ENCODE measurements around the gene FLRT1.
"Not testable (repeated sequence)": the region's sequence is repeated elsewhere in the genome, so short reads cannot be mapped to it uniquely, and the experiment has no call there.

FLRT1 gene

DNA sequence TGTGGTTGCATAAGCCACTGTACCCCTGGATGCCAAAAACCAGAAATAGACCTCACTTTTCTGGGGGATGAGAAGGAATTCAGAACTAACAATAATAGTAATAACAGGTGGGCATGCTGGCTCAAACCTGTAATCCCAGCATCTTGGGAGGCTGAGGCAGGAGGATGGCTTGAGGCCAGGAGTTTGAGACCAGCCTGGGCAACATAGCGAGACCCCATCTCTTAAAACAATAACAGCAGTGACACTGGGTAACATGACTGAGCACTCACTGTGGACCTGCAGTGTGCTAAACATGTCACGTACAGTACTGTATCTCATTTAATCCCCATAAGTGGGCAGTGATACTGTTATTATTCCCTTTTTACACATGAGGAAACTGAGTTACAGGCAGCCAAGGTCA lies 10.0 kb downstream of the FLRT1 start:
- TF ChIP-seq, protein P1, sequence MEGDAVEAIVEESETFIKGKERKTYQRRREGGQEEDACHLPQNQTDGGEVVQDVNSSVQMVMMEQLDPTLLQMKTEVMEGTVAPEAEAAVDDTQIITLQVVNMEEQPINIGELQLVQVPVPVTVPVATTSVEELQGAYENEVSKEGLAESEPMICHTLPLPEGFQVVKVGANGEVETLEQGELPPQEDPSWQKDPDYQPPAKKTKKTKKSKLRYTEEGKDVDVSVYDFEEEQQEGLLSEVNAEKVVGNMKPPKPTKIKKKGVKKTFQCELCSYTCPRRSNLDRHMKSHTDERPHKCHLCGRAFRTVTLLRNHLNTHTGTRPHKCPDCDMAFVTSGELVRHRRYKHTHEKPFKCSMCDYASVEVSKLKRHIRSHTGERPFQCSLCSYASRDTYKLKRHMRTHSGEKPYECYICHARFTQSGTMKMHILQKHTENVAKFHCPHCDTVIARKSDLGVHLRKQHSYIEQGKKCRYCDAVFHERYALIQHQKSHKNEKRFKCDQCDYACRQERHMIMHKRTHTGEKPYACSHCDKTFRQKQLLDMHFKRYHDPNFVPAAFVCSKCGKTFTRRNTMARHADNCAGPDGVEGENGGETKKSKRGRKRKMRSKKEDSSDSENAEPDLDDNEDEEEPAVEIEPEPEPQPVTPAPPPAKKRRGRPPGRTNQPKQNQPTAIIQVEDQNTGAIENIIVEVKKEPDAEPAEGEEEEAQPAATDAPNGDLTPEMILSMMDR (IDR thresholded peaks at IDR 0.05; ENCODE audit: low read depth, low read length): no peak
- DNase-seq (ENCODE audit: low read depth in 2 of 2): no peak
- no peak overlapping the region for H3K4me3 ChIP-seq (replicated peaks in 1 of 2; ENCODE audit: low read depth in 2 of 2, low read length in 2 of 2)

DNA sequence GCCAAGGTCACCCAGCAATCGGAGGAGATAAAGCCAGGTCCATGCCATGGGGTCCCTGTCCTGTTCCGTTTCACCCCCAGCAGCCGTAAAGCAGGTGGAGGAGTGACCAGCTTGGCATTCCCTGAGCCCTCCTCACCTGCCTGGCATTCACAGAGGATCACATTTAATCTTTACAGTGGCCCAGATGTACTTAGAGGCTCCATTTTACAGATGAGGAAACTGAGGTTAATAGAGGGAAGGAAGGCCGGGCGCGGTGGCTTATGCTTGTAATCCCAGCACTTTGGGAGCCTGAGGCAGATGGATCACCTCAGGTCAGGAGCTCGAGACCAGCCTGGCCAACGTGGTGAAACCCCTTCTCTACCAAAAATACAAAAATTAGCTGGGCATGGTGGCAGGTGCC lies 11.6 kb downstream of the FLRT1 start:
- DNase-seq (ENCODE audit: low read depth in 2 of 2); H3K4me3 ChIP-seq (replicated peaks in 1 of 2; ENCODE audit: low read depth in 2 of 2, low read length in 2 of 2): not testable (repeated sequence)

DNA sequence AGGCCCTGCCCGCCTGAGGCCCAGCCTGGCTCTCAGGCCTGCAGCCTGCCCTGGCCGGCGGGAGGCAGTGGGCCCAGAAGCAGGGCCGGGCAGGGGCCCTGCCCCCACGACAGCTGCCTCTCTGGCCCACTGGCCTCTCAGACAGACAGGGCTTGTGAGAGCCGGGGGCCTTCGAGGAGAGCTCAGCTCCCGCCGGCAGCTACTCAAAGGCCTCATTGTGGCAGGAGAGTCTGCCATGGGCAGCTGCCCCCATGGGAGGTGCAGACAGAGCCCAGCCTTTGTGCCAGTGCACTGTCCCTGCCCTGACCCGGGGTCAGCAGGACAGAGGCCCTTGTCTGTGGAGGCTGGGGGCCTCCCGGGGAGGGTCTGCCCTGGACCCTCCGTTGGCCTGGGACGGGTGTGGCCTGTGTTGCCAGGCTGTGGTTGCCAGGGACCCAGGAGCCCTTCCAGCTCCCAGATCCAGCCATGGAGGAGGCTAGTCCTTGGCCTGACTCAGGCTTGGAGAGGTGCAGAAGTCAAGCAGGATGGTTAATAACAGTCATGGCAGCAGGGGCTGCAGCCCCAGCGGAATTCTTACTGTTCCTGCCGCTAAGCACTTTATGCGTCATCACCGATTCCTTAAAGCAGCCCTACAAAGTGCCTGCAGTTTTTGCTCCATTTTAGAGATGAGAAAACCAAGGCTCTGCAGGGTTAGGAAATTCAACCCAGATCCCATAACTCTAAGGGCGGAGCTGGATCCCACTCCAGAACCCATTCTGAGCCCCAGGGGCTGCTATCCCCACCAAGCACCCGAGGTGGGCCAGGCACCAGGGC lies 12.5 kb downstream of the FLRT1 start:
- TF ChIP-seq, protein P1 (IDR thresholded peaks at IDR 0.05; ENCODE audit: low read depth, low read length): no peak
- H3K4me3 ChIP-seq (replicated peaks in 1 of 2; ENCODE audit: low read depth in 2 of 2, low read length in 2 of 2): no peak overlapping the region
- DNase-seq (ENCODE audit: low read depth in 2 of 2): no peak

DNA sequence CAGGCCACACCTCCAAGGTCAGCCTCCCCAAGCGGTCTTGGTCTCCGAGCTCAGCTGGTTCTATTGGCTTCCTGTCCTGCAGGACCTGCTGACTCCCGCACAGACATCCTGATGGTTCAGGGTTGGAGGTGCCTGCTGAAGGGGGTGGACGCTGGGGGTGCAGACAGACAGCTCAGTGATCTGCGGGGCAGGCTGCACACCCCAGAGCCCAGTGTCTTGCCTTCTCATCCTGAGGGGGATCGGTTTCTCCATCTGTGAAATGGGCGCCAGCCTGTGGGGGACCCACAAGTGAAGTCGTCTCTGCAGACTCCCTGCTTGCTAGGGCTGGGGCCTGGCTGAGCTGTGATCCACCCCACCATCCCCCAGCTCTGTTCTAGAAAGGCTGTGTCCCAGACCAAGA lies 13.8 kb downstream of the FLRT1 start:
- TF ChIP-seq, protein P1 (IDR thresholded peaks at IDR 0.05; ENCODE audit: low read depth, low read length): no peak
- no peak overlapping the region for H3K4me3 ChIP-seq (replicated peaks in 1 of 2; ENCODE audit: low read depth in 2 of 2, low read length in 2 of 2)
- no peak for DNase-seq (ENCODE audit: low read depth in 2 of 2)

DNA sequence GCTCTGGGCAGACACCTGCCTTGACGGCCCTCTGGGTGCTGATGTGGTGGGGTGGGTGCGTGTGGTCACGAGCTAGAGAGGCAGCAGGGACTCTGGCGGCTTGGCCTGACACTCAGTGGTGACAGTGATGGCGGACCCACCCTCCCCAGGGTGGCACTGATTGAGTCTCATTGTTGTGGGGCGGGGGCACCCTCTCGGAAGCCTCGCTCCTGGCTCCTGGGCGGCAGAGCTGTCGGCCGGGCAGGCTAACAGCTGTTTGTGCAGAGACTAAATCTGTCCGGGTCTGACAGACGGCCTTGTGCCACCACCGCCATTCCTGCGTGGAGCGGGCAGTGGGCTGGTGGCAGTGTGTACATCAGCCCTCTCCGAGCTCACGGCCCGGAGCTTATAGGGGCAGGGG lies 15.6 kb downstream of the FLRT1 start:
- TF ChIP-seq, protein P1 (IDR thresholded peaks at IDR 0.05; ENCODE audit: low read depth, low read length): no peak
- no peak overlapping the region for H3K4me3 ChIP-seq (replicated peaks in 1 of 2; ENCODE audit: low read depth in 2 of 2, low read length in 2 of 2)
- DNase-seq (ENCODE audit: low read depth in 2 of 2): no peak

DNA sequence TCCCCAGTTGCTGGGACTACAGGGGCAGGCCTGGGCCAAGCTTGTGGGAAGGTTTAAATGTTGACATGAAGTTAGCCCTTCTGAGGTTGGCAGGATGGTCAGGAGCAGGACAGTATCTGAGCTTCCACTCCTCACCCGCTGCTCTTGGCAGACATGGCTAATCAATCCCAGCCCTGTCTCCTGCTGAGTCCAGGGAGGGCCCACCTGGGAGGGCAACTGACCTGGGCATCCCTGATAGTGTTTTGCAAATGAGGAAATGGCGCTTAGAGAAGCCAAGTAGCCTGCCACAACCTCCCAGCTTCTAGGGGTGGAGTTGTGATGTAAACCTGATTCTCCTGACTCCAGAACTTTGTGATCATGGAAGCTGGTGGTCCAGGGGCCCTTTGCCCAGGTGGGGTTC lies 16.7 kb downstream of the FLRT1 start:
- no peak for DNase-seq (ENCODE audit: low read depth in 2 of 2)
- no peak overlapping the region for H3K4me3 ChIP-seq (replicated peaks in 1 of 2; ENCODE audit: low read depth in 2 of 2, low read length in 2 of 2)
- TF ChIP-seq, protein P1 (IDR thresholded peaks at IDR 0.05; ENCODE audit: low read depth, low read length): no peak

DNA sequence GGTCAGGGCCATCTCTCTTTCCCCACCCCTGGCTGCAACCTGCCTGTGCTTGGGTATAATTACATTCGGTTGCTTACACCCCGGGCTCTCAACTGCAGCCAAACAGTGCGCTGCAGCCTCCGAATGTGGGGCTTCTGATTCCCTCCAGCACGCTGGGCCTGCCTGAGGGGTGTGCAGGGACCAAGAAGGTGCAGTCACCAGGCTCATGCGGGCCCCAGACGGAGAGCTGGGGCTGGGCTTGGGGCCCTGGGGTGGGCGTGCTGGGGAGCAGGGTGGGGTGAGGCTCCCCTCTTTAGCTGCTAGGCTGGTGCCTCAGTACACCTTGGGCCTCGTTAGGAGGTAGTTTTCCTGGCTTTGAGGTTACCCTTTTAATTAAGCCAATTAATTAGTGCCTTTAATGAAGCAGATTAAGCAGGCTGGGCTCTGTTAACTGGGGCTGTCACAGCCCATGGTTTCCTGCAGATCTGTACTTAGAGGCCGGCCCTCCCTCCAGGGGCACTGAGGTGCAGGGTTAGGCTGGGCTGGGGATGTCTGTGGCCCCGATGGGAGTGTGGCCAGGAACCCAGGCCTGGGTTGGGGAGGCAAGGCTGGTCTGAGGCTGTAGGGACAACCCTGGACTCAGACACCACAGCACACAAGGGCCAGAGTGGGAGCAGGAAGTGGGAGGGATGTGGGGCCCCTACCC lies 17.3 kb downstream of the FLRT1 start:
- DNase-seq (ENCODE audit: low read depth in 2 of 2): no peak
- H3K4me3 ChIP-seq (replicated peaks in 1 of 2; ENCODE audit: low read depth in 2 of 2, low read length in 2 of 2): no peak overlapping the region
- TF ChIP-seq, protein P1 (IDR thresholded peaks at IDR 0.05; ENCODE audit: low read depth, low read length): no peak

Measured in cardiac fibroblast (primary cell).